ENCODE data around the gene MIA2.
"Not testable (repeated sequence)": the region's sequence is repeated elsewhere in the genome, so short reads cannot be mapped to it uniquely, and the experiment has no call there.

Gene MIA2

DNA sequence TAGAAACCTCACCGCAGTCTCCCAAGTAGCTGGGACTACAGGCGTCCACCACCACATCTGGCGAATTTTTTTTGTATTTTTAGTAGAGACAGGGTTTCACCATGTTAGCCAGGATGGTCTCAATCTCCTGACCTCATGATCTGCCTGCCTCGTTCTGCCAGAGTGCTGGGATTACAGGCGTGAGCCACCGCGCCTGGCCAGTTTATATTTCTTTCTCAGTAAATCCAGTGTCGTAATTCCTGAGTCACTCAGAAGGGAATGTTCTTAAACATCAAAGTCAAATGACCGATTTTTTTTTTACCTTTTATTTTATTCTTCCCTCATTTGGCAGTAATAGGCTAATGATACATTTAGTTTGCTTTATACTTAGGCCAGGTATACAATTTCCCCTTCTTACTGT is 118.0 kb downstream of the MIA2 start:
- no peak for DNase-seq

GRCh38 chr14:39359069-39359468 is 125.4 kb downstream of the MIA2 start:
- DNase-seq: not testable (repeated sequence)

GRCh38 chr14:39360316-39360715 is 126.6 kb downstream of the MIA2 start:
- no peak for DNase-seq

- not testable (repeated sequence) for DNase-seq
Measured at GRCh38 chr14:39361556-39361955, 127.8 kb downstream of the MIA2 start.

GRCh38 chr14:39364509-39364908 is 130.8 kb downstream of the MIA2 start:
- DNase-seq: no peak

GRCh38 chr14:39365354-39365753 is 131.6 kb downstream of the MIA2 start:
- DNase-seq: no peak

DNA sequence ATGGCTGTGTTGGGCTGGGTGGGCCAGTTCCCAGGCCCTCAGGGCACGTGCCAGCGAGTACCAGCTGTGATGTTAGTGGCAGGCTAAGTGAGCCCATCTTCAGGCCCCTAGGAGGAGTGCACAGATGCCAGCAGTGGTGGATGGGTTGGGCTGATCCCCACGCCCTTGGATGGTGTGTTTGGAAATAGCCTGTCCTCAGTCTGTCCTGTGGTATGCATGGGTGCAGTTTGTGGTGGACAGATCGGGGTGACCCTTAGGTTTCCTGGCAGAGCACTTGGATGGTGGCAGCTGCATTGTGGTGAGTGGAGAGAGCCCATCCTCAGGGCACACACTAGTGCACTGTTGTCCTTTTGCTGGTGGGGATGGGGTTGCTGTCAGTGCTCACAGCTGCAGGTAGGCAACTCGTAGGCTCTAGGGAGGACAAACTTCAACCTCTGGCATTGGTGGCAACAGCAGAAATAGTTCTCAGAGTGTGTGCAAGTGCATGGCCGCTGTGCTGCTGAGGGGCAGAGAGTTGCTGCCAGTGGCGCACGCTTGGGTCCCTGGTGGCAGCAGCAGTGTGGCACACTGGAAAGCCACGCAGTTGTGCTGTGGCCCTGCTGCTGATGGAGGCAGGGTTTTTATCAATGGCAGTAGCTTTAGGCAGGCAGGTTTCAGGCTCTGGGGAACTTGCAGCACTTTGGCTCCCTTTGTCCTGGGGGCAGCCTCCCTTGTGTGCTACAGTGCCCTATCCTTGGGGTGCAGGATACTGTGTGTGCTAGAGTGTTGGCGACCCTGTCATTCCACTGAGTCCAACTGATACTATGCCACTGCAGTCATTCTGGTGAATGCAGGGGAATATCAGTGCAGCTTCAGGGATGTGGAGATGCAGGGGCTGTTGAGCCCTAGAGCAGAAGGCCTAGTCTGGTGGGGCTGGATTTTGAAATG is 133.0 kb downstream of the MIA2 start:
- no peak for DNase-seq

DNA sequence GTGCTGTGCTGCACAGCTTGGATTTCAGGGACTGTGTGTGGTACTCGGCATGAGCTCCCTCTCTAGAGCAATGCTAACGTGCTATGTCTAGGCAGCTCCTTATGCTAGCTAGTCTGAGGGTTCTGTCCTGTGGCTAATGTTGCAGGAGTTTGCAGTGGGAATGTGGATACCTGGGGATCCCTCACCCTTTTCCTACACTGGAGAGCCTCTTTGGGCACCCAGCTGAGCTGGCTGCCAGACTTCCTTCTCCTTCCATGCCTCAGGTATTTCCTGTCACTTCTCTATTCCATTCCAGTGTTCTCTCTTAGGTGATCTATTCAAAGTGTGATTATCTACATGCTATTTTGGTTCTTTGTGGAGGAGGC is 133.7 kb downstream of the MIA2 start:
- no peak for DNase-seq

GRCh38 chr14:39368261-39368959 is 134.7 kb downstream of the MIA2 start:
- peak; percentile 29 to 36 for DNase-seq

- DNase-seq: no peak
Measured at GRCh38 chr14:39369029-39369428, 135.3 kb downstream of the MIA2 start.

DNA sequence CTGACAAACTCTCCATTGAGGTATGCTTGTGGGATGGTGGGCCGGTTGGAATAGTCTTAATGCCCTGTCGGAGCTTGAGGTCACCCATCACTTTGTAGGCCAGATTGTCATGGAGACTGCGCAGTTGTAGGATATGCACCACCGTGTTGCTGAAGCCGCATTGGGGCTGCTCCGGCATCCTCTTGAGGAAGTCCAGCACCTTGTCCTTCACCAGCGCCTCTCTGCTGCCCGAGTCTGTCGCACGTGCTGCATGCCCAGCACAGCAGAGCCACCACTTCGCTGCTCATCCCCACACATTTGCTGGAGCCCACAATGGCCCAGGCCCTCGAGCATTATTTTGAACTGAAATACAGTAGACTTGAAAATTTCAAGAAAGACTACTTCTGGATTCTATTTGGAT is 136.7 kb downstream of the MIA2 start:
- DNase-seq: no peak

DNA sequence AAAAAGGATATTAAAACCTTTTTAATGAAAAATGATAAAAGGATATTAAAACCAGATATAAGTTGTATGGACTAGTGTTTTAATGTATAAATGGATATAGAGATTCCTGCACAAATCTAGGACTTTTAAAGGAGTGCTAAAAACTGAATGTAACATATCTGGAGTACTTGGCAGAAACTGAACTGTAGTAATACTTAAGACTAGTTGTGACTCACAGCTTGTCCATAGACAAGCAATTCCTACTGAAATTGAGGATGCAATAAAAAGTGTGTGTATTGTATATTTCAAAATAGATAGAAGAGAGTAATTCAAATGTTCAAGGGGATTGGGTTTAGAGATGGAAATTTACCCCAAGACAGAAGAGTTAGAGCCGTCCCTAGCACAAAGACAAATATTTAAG is 138.9 kb downstream of the MIA2 start:
- DNase-seq: no peak

- DNase-seq: no peak
Measured at GRCh38 chr14:39374851-39375250, 141.1 kb downstream of the MIA2 start.

DNA sequence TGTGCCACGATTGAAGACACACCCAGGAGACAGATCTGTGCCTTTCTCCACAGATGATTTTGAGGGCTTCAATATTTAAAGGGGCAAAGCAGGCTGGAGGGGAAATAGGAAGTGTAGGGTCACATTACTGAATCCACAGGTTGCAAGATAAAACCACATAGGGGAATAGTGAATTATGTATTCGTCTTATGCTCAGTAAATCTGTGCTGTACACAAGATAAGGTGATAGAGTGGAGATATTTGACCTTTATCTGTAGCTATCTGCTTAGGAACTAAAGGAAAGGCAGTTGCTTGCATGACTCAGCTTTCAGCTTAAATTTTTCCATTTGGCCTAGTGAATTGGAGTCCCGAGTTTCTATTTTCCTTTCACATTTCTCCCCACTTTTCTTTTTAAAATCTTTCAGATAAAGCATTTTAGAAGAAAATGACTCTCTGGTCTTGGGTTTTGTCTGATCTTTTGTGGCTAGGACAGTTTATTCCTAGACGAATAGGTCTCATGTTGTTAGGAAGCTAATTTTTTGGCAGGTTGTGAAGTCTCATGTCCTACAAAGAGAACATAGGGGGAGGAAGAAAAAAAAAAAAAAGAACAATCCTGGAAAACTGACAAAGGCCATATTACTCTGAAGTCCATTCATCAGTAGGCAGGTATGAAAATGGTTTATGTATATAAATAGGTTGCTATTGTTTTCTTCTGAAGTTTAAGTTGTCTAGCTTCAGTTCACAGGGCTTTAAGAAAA is 143.1 kb downstream of the MIA2 start:
- no peak for DNase-seq

DNA sequence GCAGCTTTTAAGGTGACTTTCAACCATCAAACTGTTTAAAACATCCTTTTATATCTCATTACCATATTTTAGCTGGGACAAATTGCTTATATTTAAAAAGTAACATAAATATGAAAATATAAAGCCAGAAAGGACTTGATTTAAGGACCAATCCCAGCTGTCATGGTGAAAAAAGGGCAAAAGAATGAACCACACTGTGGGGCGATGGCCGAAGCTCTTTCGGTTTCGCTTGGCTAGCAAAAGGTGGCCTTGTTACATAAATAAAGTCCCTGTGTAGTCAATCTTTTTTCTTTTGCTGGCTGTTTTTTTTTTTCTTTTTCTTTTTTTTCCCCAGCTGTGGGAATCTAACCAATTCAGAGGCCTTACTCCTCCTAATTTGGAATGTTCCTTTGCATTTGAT is 147.7 kb downstream of the MIA2 start:
- DNase-seq: no peak

GRCh38 chr14:39382463-39382862 is 148.7 kb downstream of the MIA2 start:
- DNase-seq: no peak

DNA sequence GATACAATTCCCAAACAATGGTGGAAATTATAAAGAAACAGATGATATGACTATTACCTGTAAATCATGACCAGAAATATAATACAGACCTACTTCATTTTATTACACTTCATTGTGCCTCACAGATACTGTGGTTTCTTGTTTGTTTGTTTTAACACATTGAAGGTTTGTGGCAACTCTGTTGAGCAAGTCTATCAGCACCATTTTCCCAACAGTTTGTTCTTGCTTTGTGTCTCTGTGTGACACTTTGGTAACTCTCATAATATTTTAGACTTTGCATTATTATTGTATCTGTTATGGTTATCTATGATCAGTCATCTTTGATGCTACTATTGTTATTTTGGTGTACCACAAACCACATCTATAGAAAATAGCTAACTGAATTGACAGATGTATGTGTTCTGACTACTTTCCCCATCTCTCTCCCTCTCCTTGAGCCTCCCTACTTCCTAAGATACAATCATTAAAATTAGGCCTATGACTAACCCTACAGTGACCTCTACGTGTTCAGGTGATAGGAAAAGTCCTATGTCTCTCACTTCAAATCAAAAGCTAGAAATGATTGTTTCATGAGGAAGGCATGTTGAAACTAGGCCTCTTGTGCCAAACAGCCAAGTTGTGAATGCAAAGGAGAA is 149.4 kb downstream of the MIA2 start:
- no peak for DNase-seq

- no peak for DNase-seq
Measured at GRCh38 chr14:39383741-39384140, 150.0 kb downstream of the MIA2 start.

GRCh38 chr14:39384177-39384576 is 150.5 kb downstream of the MIA2 start:
- no peak for DNase-seq

DNA sequence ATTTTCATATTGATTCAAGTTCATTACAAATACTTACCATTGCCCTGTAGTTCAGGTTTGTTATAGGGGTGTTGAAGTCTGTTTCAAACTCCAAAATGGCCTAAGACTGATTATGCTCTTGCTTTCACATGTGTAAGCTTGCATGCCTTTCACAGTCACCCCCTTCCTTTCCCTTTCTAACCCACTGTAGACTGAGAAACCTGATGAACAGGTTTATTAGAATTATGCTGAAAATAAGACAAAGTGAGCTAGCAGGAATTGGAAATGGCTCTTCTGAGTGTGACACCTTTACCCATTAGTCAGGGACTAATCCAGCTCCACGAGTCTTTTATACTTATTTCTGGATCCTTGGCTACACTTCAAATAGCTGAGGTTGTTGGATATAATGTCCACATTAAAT is 159.6 kb downstream of the MIA2 start:
- no peak for DNase-seq

DNA sequence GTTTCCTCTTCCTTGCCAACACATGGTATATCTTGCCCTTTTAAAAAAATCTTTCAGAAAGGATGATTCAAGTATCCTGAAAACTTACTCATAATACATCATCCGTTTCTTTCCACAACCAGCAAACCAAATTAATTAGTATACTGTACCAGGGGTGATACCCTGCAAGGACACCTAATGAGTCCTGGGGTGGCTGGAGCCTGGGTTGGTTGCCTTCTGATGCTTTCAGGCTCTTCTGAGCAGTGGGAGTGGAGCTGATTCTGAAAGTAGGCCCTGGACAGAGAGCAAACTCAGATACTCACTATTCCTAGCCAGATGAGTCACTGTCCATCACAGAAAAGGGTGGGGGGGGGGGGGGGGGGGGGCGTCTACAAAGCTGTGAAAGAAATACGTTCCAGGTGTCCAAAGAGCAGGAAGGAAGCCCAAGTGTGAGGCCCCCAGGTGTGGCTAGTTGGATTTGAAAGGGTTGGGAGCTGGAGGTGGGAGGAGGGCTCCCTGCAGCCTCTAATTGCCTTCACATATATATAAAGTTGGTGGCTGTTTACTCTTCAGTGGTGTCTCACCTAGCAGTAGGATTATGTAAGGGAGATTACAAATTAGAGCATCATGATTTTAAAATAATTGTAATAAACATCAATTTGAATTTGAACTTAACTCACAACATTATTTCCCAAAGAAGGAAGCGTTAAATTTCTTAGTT is 162.0 kb downstream of the MIA2 start:
- no peak for DNase-seq

GRCh38 chr14:39396448-39396847 is 162.7 kb downstream of the MIA2 start:
- DNase-seq: no peak

GRCh38 chr14:39398382-39398781 is 164.7 kb downstream of the MIA2 start:
- no peak for DNase-seq

Data from AML-193 (cell line).